Kasumi-1 (cell line): ENCODE results near the gene MACF1.

Experiments used
- DNase-seq, 2 experiments: peaks; one replicate each; lab custom pipeline; 2025; lab: John Stamatoyannopoulos, UW

The MACF1 gene

GRCh38 chr1:39213511-39214002 is 9.1 kb downstream of the MACF1 start:
- no peak for DNase-seq

- DNase-seq = no peak
Observed at GRCh38 chr1:39214021-39214713, 9.7 kb downstream of the MACF1 start.

- DNase-seq = no peak
Observed at GRCh38 chr1:39214714-39214997, 10.2 kb downstream of the MACF1 start.

GRCh38 chr1:39214998-39215873 is 10.7 kb downstream of the MACF1 start:
- peak; percentile 79 to 86 for DNase-seq

- DNase-seq = peak in 1 of 2 experiments; percentile 39
Observed at GRCh38 chr1:39216771-39217170, 12.3 kb downstream of the MACF1 start.

GRCh38 chr1:39220891-39221870 is 16.7 kb downstream of the MACF1 start:
- DNase-seq = no peak

- no peak for DNase-seq
Observed at GRCh38 chr1:39224295-39224829, 19.9 kb downstream of the MACF1 start.

- no peak for DNase-seq
Observed at GRCh38 chr1:39226836-39227235, 22.3 kb downstream of the MACF1 start.

- DNase-seq = no peak
Observed at GRCh38 chr1:39228252-39228651, 23.8 kb downstream of the MACF1 start.

- DNase-seq = no peak
Observed at GRCh38 chr1:39229504-39229903, 25.0 kb downstream of the MACF1 start.

GRCh38 chr1:39230261-39231190 is 26.0 kb downstream of the MACF1 start:
- peak; percentile 74 to 81 for DNase-seq

GRCh38 chr1:39236971-39237370 is 32.5 kb downstream of the MACF1 start:
- DNase-seq = no peak

- no peak for DNase-seq
Observed at GRCh38 chr1:39238476-39238875, 34.0 kb downstream of the MACF1 start.

- no peak for DNase-seq
Observed at GRCh38 chr1:39239968-39240367, 35.5 kb downstream of the MACF1 start.

- no peak for DNase-seq
Observed at GRCh38 chr1:39243302-39243701, 38.8 kb downstream of the MACF1 start.

- DNase-seq = no peak
Observed at GRCh38 chr1:39250460-39251240, 46.2 kb downstream of the MACF1 start.

GRCh38 chr1:39255222-39255621 is 50.7 kb downstream of the MACF1 start:
- no peak for DNase-seq

- peak; percentile 71 to 74 for DNase-seq
Observed at GRCh38 chr1:39258146-39258924, 53.8 kb downstream of the MACF1 start.

GRCh38 chr1:39258925-39259244 is 54.4 kb downstream of the MACF1 start:
- no peak for DNase-seq
